SK-N-SH (cell line): Measurements from ENCODE around the gene GOLGA6A.

ENCODE experiments used
- CTCF ChIP-seq: fragments of 200-600 bp; sonication (generic); IDR thresholded peaks from 2 replicates; pipeline ENCODE4 v1.6.1; 2017; ENCODE audit warnings: antibody characterized with exemption, mild to moderate bottlenecking, moderate library complexity
- EP300 ChIP-seq, 2 experiments: IDR thresholded peaks; 2 replicates each; pipeline versions ENCODE4 v1.4.0 to v1.6.1; 2012; ENCODE audit warnings: borderline replicate concordance in 1 of 2, low read depth in 1 of 2, low read length in 1 of 2
- EZH2phosphoT487 ChIP-seq: fragments of 200-600 bp; sonication (generic); IDR thresholded peaks from 2 replicates; pipeline ENCODE4 v1.6.1; 2017; ENCODE audit warnings: low read depth, mixed run types, mild to moderate bottlenecking, antibody characterized with exemption, moderate library complexity, borderline replicate concordance
- GATA2 ChIP-seq: sonication (generic); formaldehyde crosslinking; IDR thresholded peaks from 2 replicates; pipeline ENCODE4 v1.5.0; 2020; ENCODE audit warnings: mild to moderate bottlenecking, missing genetic modification reagents
- JUND ChIP-seq: IDR thresholded peaks from 2 replicates; pipeline ENCODE4 v1.4.0; 2012
- MXI1 ChIP-seq: IDR thresholded peaks from 2 replicates; pipeline ENCODE4 v1.6.1; 2012; ENCODE audit warnings: mild to moderate bottlenecking, low read depth, low read length, improper control_type of control experiment
- POLR2AphosphoS5 ChIP-seq: IDR thresholded peaks from 2 replicates; pipeline ENCODE4 v1.6.1; 2012; ENCODE audit warnings: low read depth, low read length
- RAD21 ChIP-seq: IDR thresholded peaks from 2 replicates; pipeline ENCODE4 v1.6.1; 2012; ENCODE audit warnings: mild to moderate bottlenecking, low read length
- SMC3 ChIP-seq: IDR thresholded peaks from 2 replicates; pipeline ENCODE4 v1.6.1; 2012; ENCODE audit warnings: low read depth, low read length, improper control_type of control experiment
- TEAD4 ChIP-seq: IDR thresholded peaks from 2 replicates; pipeline ENCODE4 v1.4.0; 2012; ENCODE audit warnings: mild to moderate bottlenecking, borderline replicate concordance; ENCODE audit not compliant: insufficient read depth
- USF2 ChIP-seq: fragments of 150-350 bp; IDR thresholded peaks from 2 replicates; pipeline ENCODE4 v1.6.1; 2017; ENCODE audit warnings: antibody characterized with exemption, low read length, low read depth, borderline replicate concordance
- TF ChIP-seq, protein P1 (sequence below): IDR thresholded peaks from 2 replicates; pipeline ENCODE4 v1.4.0; 2012; ENCODE audit warnings: low read depth
- TF ChIP-seq, protein P2 (sequence below): IDR thresholded peaks from 2 replicates; pipeline ENCODE4 v1.4.0; 2012; ENCODE audit warnings: low read depth, borderline replicate concordance

- no peak for TF ChIP-seq SMC3
- no peak for TF ChIP-seq CTCF
- TF ChIP-seq RAD21 = no peak
- TF ChIP-seq, protein P1, sequence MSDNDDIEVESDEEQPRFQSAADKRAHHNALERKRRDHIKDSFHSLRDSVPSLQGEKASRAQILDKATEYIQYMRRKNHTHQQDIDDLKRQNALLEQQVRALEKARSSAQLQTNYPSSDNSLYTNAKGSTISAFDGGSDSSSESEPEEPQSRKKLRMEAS = no peak
- TF ChIP-seq EP300 (IDR thresholded peaks at IDR 0.05; ENCODE audit: borderline replicate concordance in 1 of 2, low read depth in 1 of 2, low read length in 1 of 2) = no peak
- no peak for TF ChIP-seq TEAD4
- no peak for TF ChIP-seq USF2
- TF ChIP-seq MXI1 = no peak
- TF ChIP-seq, protein P2, sequence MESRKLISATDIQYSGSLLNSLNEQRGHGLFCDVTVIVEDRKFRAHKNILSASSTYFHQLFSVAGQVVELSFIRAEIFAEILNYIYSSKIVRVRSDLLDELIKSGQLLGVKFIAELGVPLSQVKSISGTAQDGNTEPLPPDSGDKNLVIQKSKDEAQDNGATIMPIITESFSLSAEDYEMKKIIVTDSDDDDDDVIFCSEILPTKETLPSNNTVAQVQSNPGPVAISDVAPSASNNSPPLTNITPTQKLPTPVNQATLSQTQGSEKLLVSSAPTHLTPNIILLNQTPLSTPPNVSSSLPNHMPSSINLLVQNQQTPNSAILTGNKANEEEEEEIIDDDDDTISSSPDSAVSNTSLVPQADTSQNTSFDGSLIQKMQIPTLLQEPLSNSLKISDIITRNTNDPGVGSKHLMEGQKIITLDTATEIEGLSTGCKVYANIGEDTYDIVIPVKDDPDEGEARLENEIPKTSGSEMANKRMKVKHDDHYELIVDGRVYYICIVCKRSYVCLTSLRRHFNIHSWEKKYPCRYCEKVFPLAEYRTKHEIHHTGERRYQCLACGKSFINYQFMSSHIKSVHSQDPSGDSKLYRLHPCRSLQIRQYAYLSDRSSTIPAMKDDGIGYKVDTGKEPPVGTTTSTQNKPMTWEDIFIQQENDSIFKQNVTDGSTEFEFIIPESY = no peak
- no peak for TF ChIP-seq POLR2AphosphoS5
- no peak for TF ChIP-seq EZH2phosphoT487
- no peak for TF ChIP-seq JUND
- TF ChIP-seq GATA2 (CRISPR knock-in tag) = no peak
Observed at GRCh38 chr15:74121039-74121438, 38.7 kb upstream of the GOLGA6A start.
